K562 (cell line): ENCODE data around the gene SNUPN. TPM values are rescaled to one million over a fixed set of nuclear protein-coding genes. Genes with fewer than 3 reads are reported as not detected.

Experiments used
- BDP1 ChIP-seq: IDR thresholded peaks from 3 replicates; pipeline ENCODE4 v1.6.1; 2011; ENCODE audit not compliant: insufficient read length, insufficient read depth
- DNMT1 ChIP-seq: fragments of 450-650 bp; IDR thresholded peaks from 2 replicates; pipeline ENCODE4 v1.6.1; 2016; ENCODE audit warnings: antibody characterized with exemption, mild to moderate bottlenecking
- EP300 ChIP-seq: IDR thresholded peaks from 2 replicates; pipeline ENCODE4 v1.6.1; 2012; ENCODE audit warnings: low read length, improper control_type of control experiment
- EP400 ChIP-seq: fragments of 450-650 bp; IDR thresholded peaks from 2 replicates; pipeline ENCODE4 v1.6.1; 2017; ENCODE audit warnings: antibody characterized with exemption, mild to moderate bottlenecking, moderate library complexity
- FOXA3 ChIP-seq, 2 experiments: fragments of 450-650 bp in 1 of 2; sonication (generic) in 1 of 2; formaldehyde crosslinking; IDR thresholded peaks in 1 of 2; conservative IDR thresholded peaks in 1 of 2; 2 replicates each; pipeline versions ENCODE4 v1.4.0 to v1.8.0; 2020 to 2022; ENCODE audit warnings: mild to moderate bottlenecking in 2 of 2, missing genetic modification reagents in 1 of 2
- FOXK2 ChIP-seq, 2 experiments: fragments of 450-650 bp; IDR thresholded peaks in 1 of 2; conservative IDR thresholded peaks in 1 of 2; 2 replicates each; pipeline ENCODE4 v1.6.1; 2016; ENCODE audit warnings: low read depth in 2 of 2, mild to moderate bottlenecking in 1 of 2
- HLTF ChIP-seq: fragments of 450-650 bp; IDR thresholded peaks from 2 replicates; pipeline ENCODE4 v1.6.1; 2016
- NCOA1 ChIP-seq: fragments of 450-650 bp; IDR thresholded peaks from 2 replicates; pipeline ENCODE4 v1.6.1; 2016; ENCODE audit warnings: low read depth
- NFYB ChIP-seq: IDR thresholded peaks from 2 replicates; pipeline ENCODE4 v1.6.1; 2011; ENCODE audit warnings: mild to moderate bottlenecking, moderate library complexity; ENCODE audit not compliant: insufficient read length; ENCODE audit errors: extremely low read depth
- PPARD ChIP-seq: fragments of 250-450 bp; sonication (Bioruptor Pico); IDR thresholded peaks from 2 replicates; pipeline ENCODE4 v1.8.0; 2022; ENCODE audit warnings: inconsistent platforms, mild to moderate bottlenecking, moderate library complexity
- RBFOX2 ChIP-seq: fragments of 200-400 bp; formaldehyde crosslinking; IDR thresholded peaks from 2 replicates; pipeline ENCODE4 v1.6.1; 2017; ENCODE audit warnings: low read depth, mild to moderate bottlenecking, low read length, moderate library complexity
- SMAD4 ChIP-seq: fragments of 250-450 bp; sonication (Bioruptor Pico); conservative IDR thresholded peaks from 2 replicates; pipeline ENCODE4 v1.8.0; 2021; ENCODE audit warnings: inconsistent platforms, mild to moderate bottlenecking, moderate library complexity
- SP1 ChIP-seq: sonication (generic); formaldehyde crosslinking; IDR thresholded peaks from 2 replicates; pipeline ENCODE4 v1.8.1; 2022; ENCODE audit warnings: mild to moderate bottlenecking, missing genetic modification reagents
- STAG1 ChIP-seq: sonication (generic); formaldehyde crosslinking; IDR thresholded peaks from 2 replicates; pipeline ENCODE4 v1.5.0; 2020; ENCODE audit warnings: missing genetic modification reagents, borderline replicate concordance
- TCF7 ChIP-seq: sonication (generic); IDR thresholded peaks from 2 replicates; pipeline ENCODE4 v1.6.1; 2016; ENCODE audit warnings: antibody characterized with exemption, borderline replicate concordance
- U2AF1 ChIP-seq: fragments of 200-400 bp; formaldehyde crosslinking; optimal IDR thresholded peaks from 2 replicates; pipeline ENCODE3; 2017; ENCODE audit warnings: mild to moderate bottlenecking, low read depth, low read length, moderate library complexity
- ZKSCAN3 ChIP-seq: fragments of 250-450 bp; sonication (Bioruptor Pico); IDR thresholded peaks from 2 replicates; pipeline ENCODE4 v1.4.0; 2020
- ZNF165 ChIP-seq: fragments of 250-450 bp; sonication (Bioruptor Pico); IDR thresholded peaks from 2 replicates; pipeline ENCODE4 v1.4.0; 2020; ENCODE audit warnings: borderline replicate concordance
- ZNF695 ChIP-seq: fragments of 450-650 bp; formaldehyde crosslinking; IDR thresholded peaks from 2 replicates; pipeline ENCODE4 v1.4.0; 2020; ENCODE audit warnings: mild to moderate bottlenecking, moderate library complexity
- ZNF707 ChIP-seq: fragments of 250-450 bp; sonication (Bioruptor Pico); conservative IDR thresholded peaks from 2 replicates; pipeline ENCODE4 v1.8.0; 2022; ENCODE audit warnings: inconsistent platforms, mild to moderate bottlenecking, moderate library complexity
- polyA plus RNA-seq, 8 experiments: library from polyadenylated mRNA; depleted of rRNA in 4 of 8; stranded (reverse) in 5 of 8; unstranded in 3 of 8; fragments of >200 nt; fragmentation: Nextera tagmentation in 2 of 8; fragmentation: Illumina TruSeq in 1 of 8; extraction: Ambion mirVana in 2 of 8; extraction: Trizol in 1 of 8; gene quantifications; 2 replicates each; pipeline versions ENCODE4 v1.2.1 to v1.2.3, GENCODE V29; 2011 to 2014; ENCODE audit warnings: inconsistent platforms in 1 of 8, missing spikeins in 1 of 8
- total RNA-seq, 7 experiments: library from RNA; depleted of rRNA in 6 of 7; stranded (reverse); fragments of >200 nt in 6 of 7; fragmentation: Illumina TruSeq in 2 of 7; extraction: Trizol in 2 of 7; gene quantifications; 2 replicates each; pipeline versions ENCODE4 v1.2.1 to v1.2.3, GENCODE V29; 2011 to 2021; ENCODE audit warnings: low replicate concordance in 1 of 7
- TF ChIP-seq, protein P1 (sequence below): fragments of 450-650 bp; formaldehyde crosslinking; IDR thresholded peaks from 2 replicates; pipeline ENCODE4 v1.4.0; 2022; ENCODE audit warnings: missing genetic modification characterization
- TF ChIP-seq, protein P2 (sequence below): fragments of 250-450 bp; sonication (Bioruptor Pico); IDR thresholded peaks from 2 replicates; pipeline ENCODE4 v1.5.0; 2021; ENCODE audit warnings: mild to moderate bottlenecking, borderline replicate concordance

The SNUPN gene
- total and polyA plus RNA-seq, 9 of the 15 experiments (the other 6 are each of a cell fraction or from before 2014, with no cell fraction given) = 32.2 to 78.3 (median 40.0) TPM

DNA sequence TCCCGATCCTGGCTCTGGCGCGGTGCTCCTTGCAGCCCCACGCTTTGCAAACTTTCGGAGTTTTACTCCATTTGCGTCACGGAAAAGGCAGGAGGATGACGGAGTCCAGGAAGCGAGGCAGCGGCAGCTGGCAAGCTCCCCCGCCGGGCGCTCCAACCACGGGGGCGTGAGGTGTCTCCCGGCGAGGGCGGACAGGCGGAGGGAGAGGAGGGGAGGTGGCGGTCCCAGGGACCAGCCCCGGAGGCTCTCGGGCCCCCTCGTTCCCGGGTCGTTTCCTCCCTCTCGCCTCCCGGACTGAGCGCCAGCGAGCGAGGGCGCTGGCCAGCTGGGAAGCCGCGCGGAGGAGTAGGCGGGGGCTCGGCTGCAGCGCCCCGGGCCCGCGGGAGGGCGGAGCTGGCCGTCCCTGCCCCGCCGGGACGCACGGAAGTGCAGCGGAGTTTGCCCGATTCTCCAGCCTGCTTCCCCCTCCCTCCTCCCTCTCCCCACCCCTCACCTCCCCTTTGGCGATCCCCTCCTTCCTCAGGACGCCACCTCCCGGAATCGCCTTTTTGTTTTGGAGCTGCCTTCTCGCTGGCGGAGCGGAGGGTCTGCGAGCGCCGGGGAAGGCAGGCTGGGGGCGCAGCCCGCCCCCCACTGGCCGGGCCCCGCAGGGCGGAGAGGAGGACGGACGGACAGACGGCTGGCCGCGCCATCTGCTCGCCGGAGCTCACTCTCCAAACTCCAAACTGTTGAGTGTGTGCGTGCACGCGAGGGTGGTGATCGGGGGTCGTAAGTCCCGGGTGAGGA is 22.0 kb upstream of the SNUPN start, which contains the start of gene SNX33 (continued):
- TF ChIP-seq ZKSCAN3 (CRISPR knock-in tag) (no peak), DNMT1 (no peak), EP300 (no peak), NCOA1 (no peak), EP400 (peak; percentile 70), SP1 (CRISPR knock-in tag) (0 out of 2 replicates have a peak, but pooled peaks have one; percentile 8), FOXA3 (CRISPR knock-in tag; conservative IDR thresholded peaks at IDR 0.05 in 1 of 2, IDR thresholded peaks at IDR 0.05 in 1 of 2) (no peak), PPARD (CRISPR knock-in tag) (no peak), ZNF707 (CRISPR knock-in tag) (no peak), BDP1 (no peak), ZNF695 (CRISPR knock-in tag) (no peak), STAG1 (CRISPR knock-in tag) (no peak; the same call in 1 of the 2 replicates), TCF7 (no peak), NFYB (no peak), HLTF (no peak), FOXK2 (conservative IDR thresholded peaks at IDR 0.05 in 1 of 2, IDR thresholded peaks at IDR 0.05 in 1 of 2; ENCODE audit: low read depth in 2 of 2) (no peak), SMAD4 (CRISPR knock-in tag) (no peak; the same call in 1 of the 2 replicates), ZNF165 (CRISPR knock-in tag) (no peak), U2AF1 (no peak), RBFOX2 (peak; percentile 84)
- TF ChIP-seq, protein P1, sequence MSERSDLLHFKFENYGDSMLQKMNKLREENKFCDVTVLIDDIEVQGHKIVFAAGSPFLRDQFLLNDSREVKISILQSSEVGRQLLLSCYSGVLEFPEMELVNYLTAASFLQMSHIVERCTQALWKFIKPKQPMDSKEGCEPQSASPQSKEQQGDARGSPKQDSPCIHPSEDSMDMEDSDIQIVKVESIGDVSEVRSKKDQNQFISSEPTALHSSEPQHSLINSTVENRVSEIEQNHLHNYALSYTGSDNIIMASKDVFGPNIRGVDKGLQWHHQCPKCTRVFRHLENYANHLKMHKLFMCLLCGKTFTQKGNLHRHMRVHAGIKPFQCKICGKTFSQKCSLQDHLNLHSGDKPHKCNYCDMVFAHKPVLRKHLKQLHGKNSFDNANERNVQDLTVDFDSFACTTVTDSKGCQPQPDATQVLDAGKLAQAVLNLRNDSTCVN (CRISPR knock-in tag) = no peak
- TF ChIP-seq, protein P2, sequence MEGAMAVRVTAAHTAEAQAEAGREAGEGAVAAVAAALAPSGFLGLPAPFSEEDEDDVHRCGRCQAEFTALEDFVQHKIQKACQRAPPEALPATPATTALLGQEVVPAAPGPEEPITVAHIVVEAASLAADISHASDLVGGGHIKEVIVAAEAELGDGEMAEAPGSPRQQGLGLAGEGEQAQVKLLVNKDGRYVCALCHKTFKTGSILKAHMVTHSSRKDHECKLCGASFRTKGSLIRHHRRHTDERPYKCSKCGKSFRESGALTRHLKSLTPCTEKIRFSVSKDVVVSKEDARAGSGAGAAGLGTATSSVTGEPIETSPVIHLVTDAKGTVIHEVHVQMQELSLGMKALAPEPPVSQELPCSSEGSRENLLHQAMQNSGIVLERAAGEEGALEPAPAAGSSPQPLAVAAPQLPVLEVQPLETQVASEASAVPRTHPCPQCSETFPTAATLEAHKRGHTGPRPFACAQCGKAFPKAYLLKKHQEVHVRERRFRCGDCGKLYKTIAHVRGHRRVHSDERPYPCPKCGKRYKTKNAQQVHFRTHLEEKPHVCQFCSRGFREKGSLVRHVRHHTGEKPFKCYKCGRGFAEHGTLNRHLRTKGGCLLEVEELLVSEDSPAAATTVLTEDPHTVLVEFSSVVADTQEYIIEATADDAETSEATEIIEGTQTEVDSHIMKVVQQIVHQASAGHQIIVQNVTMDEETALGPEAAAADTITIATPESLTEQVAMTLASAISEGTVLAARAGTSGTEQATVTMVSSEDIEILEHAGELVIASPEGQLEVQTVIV (CRISPR knock-in tag) = no peak
